Kidney (tissue), 14 donors: ENCODE data around the gene PTPRS. TPM values are rescaled to one million over a fixed set of nuclear protein-coding genes. Genes with fewer than 3 reads are reported as not detected.

Experiments
- DNase-seq, 5 donors: peaks; one replicate each; pipeline ENCODE4 v3.0.0-alpha.2; 2013 to 2020
- FAIRE-seq: peaks from 2 replicates; lab custom pipeline; 2012; peaks lifted over from hg19 to GRCh38; lab: Jason Lieb, UNC
- H3K27ac ChIP-seq, 2 donors: one replicate each; pipeline ENCODE4 v1.7.0; 2013; ENCODE audit warnings: low read depth in 2 of 2, low read length in 2 of 2, inconsistent platforms in 1 of 2
- H3K27me3 ChIP-seq: one replicate; pipeline ENCODE4 v1.7.1; 2013; ENCODE audit warnings: low read length, inconsistent platforms; ENCODE audit not compliant: control insufficient read depth, insufficient read depth
- H3K36me3 ChIP-seq, 3 donors: one replicate each; pipeline versions ENCODE4 v1.7.0 to v1.7.1; 2013; ENCODE audit warnings: low read length in 3 of 3, control low read depth in 1 of 3, inconsistent platforms in 1 of 3; ENCODE audit not compliant: insufficient read depth in 3 of 3, control insufficient read depth in 2 of 3
- H3K4me1 ChIP-seq, 3 donors: one replicate each; pipeline versions ENCODE4 v1.7.0 to v1.7.1; 2013; ENCODE audit warnings: low read length in 3 of 3, inconsistent platforms in 1 of 3, low read depth in 1 of 3; ENCODE audit not compliant: control insufficient read depth in 2 of 3, insufficient read depth in 2 of 3
- H3K4me3 ChIP-seq, 3 donors: one replicate each; pipeline versions ENCODE4 v1.7.0 to v1.8.1; 2013; ENCODE audit warnings: low read length in 3 of 3, control low read depth in 1 of 3, inconsistent platforms in 1 of 3
- H3K9ac ChIP-seq, 3 donors: one replicate each; pipeline versions ENCODE4 v1.7.0 to v1.7.1; 2013; ENCODE audit warnings: low read length in 3 of 3, control low read depth in 1 of 3, inconsistent platforms in 1 of 3
- H3K9me3 ChIP-seq, 3 donors: one replicate each; pipeline versions ENCODE4 v1.7.0 to v1.7.1; 2013; ENCODE audit warnings: low read length in 3 of 3, control low read depth in 1 of 3, inconsistent platforms in 1 of 3; ENCODE audit not compliant: control insufficient read depth in 2 of 3, insufficient read depth in 1 of 3
- CTCF ChIP-seq: IDR thresholded peaks from 3 replicates; pipeline ENCODE4 v1.5.1; 2012; ENCODE audit warnings: mild to moderate bottlenecking, moderate library complexity, borderline replicate concordance; ENCODE audit not compliant: insufficient read depth; ENCODE audit errors: extremely low read depth
- intact Hi-C: fragments of 100-400 bp; cut with DNase I; formaldehyde crosslinking; loops from one replicate; pipeline ENCODE4 v1.11.1; 2022
- polyA plus RNA-seq: library from polyadenylated mRNA; stranded (reverse); fragments of 350-450 nt; fragmentation: Illumina TruSeq; extraction: RNeasy Lipid Tissue Mini Kit (QIAGEN cat#74804); gene quantifications from one replicate; pipeline ENCODE4 v1.2.3, GENCODE V29; 2014; ENCODE audit warnings: low read depth, low replicate concordance; ENCODE audit not compliant: insufficient read depth
- total RNA-seq: library from RNA; stranded (reverse); fragmentation: NEBNext Ultra II Directional; extraction: Animal tissue kit (Norgen Biotek cat#: 25700); gene quantifications from one replicate; pipeline ENCODE4 v1.2.1, GENCODE V29; 2021
- donor health status: control.
- donor health status: control.
- donor health status: control.
- donor health status: control.
- donor health status: control.
- donor health status: DM: yes; HTN: yes; CAD: no.
- donor health status: Normal renal cell carcinoma (clear cell type).

PTPRS gene
- total and polyA plus RNA-seq, 2 donors from 2014 or later = 7.2 to 103 TPM

GRCh38 chr19:5324947-5325346 is 15.7 kb downstream of the PTPRS start:
- H3K27me3 ChIP-seq = no peaks in the 10 kb centered on the region
- no peak for TF ChIP-seq CTCF
- H3K36me3 ChIP-seq = no peaks in the 10 kb centered on the region
- H3K27ac ChIP-seq = no peak overlapping the region
- H3K4me3 ChIP-seq = no peak overlapping the region
- H3K9ac ChIP-seq = no peak overlapping the region
- DNase-seq = no peak
- FAIRE-seq = no peak
- intact Hi-C loops = no loop called here
- H3K9me3 ChIP-seq = peaks cover 0 to 4% (median 3%) of the 10 kb centered on the region in 3 donors
- no peaks in the 10 kb centered on the region for H3K4me1 ChIP-seq

- H3K9me3 ChIP-seq = peaks cover 0 to 4% (median 3%) of the 10 kb centered on the region in 3 donors
- no peak overlapping the region for H3K9ac ChIP-seq
- no peak for TF ChIP-seq CTCF
- no peak for FAIRE-seq
- no peak for DNase-seq
- H3K4me3 ChIP-seq = no peak overlapping the region
- no peaks in the 10 kb centered on the region for H3K36me3 ChIP-seq
- no peak overlapping the region for H3K27ac ChIP-seq
- intact Hi-C loops = no loop called here
- no peaks in the 10 kb centered on the region for H3K4me1 ChIP-seq
- no peaks in the 10 kb centered on the region for H3K27me3 ChIP-seq
Measured at GRCh38 chr19:5323475-5323811, 17.2 kb downstream of the PTPRS start.

GRCh38 chr19:5321851-5322681 is 18.5 kb downstream of the PTPRS start:
- no peak overlapping the region for H3K4me3 ChIP-seq
- H3K27ac ChIP-seq = no peak overlapping the region
- H3K9ac ChIP-seq = no peak overlapping the region

More at GRCh38 chr19:5321851-5322681, 18.5 kb downstream of the PTPRS start:
- intact Hi-C loops = no loop called here
- Histone ChIP-seq H3K27me3 (no peaks in the 10 kb centered on the region), H3K36me3 (no peaks in the 10 kb centered on the region), H3K4me1 (no peaks in the 10 kb centered on the region), H3K9me3 (peaks cover 0 to 4% (median 3%) of the 10 kb centered on the region in 3 donors)
- FAIRE-seq (no peak), DNase-seq (peak in 1 of 5 donors; percentile 33)
- no peak for TF ChIP-seq CTCF
